ENCODE results near the gene PTPRT. TPM values are rescaled to one million over a fixed set of nuclear protein-coding genes. Genes with fewer than 3 reads are reported as not detected.

Gene PTPRT
- total RNA-seq, 1 donor from 2014 or later: 23.5 TPM

DNA sequence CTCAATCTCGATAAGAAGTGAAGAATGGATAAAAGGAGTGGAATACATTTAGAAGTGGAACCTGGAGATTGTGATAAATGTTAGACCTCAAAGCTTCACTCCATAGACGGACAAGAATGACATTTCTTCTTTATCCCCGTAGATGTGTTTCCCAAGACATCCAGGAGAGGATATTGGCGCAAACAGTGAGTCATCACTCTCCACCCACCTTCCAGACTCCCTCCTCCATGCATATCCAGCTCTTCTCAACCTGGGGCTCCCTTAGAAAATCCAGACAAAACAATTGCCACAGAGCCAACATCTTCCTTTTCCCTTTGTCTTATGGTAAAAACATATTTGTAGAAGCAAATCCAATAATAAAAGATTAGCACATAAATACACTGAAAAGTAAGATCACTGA is 586.1 kb downstream of the PTPRT start:
- no peak for DNase-seq (ENCODE audit: low spot score in 2 of 2)
- Histone ChIP-seq H3K27me3 (no peaks in the 10 kb centered on the region), H3K36me3 (no peaks in the 10 kb centered on the region), H3K4me1 (no peaks in the 10 kb centered on the region), H3K9me3 (no peaks in the 10 kb centered on the region), H3K27ac (no peak overlapping the region), H3K4me3 (no peak overlapping the region)
- TF ChIP-seq, protein P1, sequence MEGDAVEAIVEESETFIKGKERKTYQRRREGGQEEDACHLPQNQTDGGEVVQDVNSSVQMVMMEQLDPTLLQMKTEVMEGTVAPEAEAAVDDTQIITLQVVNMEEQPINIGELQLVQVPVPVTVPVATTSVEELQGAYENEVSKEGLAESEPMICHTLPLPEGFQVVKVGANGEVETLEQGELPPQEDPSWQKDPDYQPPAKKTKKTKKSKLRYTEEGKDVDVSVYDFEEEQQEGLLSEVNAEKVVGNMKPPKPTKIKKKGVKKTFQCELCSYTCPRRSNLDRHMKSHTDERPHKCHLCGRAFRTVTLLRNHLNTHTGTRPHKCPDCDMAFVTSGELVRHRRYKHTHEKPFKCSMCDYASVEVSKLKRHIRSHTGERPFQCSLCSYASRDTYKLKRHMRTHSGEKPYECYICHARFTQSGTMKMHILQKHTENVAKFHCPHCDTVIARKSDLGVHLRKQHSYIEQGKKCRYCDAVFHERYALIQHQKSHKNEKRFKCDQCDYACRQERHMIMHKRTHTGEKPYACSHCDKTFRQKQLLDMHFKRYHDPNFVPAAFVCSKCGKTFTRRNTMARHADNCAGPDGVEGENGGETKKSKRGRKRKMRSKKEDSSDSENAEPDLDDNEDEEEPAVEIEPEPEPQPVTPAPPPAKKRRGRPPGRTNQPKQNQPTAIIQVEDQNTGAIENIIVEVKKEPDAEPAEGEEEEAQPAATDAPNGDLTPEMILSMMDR (IDR thresholded peaks at IDR 0.05): no peak
- intact Hi-C loops (cut with DNase I): no loop called here

DNA sequence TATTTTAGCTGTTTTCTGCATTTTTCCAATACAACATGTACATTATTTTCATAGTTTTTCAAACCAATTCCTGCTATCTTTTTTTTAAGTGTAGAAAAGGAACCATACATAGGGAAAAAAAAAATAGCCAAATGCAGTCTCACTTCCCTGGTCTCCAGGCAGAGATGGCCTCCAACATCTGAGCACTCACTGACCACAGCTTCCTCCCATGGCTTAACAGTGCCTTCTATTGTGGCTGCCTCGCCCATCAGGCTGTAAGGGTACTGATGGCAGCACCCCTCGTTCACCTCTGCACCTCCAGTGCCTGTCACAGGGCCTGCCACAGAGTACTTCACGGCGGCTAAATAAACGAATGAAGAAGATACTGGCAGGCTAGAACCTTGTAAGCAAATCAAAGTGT is 591.1 kb downstream of the PTPRT start:
- no peak overlapping the region for H3K4me3 ChIP-seq
- H3K27ac ChIP-seq: no peak overlapping the region
- TF ChIP-seq, protein P1 (IDR thresholded peaks at IDR 0.05): no peak
- H3K4me1 ChIP-seq: no peaks in the 10 kb centered on the region
- no peak for DNase-seq (ENCODE audit: low spot score in 2 of 2)
- intact Hi-C loops (cut with DNase I): no loop called here
- H3K9me3 ChIP-seq: no peaks in the 10 kb centered on the region
- no peaks in the 10 kb centered on the region for H3K27me3 ChIP-seq
- no peaks in the 10 kb centered on the region for H3K36me3 ChIP-seq

DNA sequence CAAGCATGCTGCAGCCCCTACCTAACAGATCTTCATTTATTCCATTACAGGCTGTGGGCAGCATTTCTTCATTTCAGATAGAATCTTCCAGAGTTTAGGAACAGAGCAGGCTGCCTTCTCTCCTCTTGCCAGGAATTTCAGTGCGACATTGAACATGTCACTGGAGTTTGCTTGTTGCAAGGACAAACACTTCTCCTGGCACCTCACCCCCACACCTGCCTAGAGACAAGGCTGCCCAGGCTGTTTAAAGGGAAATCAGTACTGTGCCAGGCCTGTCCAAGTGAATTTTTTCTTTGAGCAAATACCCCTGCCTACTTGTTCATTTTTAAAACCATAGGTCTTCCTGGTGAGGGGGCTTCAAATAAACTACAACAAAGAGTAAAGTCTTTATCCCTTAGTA is 594.1 kb downstream of the PTPRT start:
- DNase-seq (ENCODE audit: low spot score in 2 of 2): no peak
- H3K4me1 ChIP-seq: no peaks in the 10 kb centered on the region
- no peaks in the 10 kb centered on the region for H3K27me3 ChIP-seq
- intact Hi-C loops (cut with DNase I): no loop called here
- H3K27ac ChIP-seq: no peak overlapping the region
- no peaks in the 10 kb centered on the region for H3K36me3 ChIP-seq
- no peaks in the 10 kb centered on the region for H3K9me3 ChIP-seq
- TF ChIP-seq, protein P1 (IDR thresholded peaks at IDR 0.05): no peak
- H3K4me3 ChIP-seq: no peak overlapping the region

DNA sequence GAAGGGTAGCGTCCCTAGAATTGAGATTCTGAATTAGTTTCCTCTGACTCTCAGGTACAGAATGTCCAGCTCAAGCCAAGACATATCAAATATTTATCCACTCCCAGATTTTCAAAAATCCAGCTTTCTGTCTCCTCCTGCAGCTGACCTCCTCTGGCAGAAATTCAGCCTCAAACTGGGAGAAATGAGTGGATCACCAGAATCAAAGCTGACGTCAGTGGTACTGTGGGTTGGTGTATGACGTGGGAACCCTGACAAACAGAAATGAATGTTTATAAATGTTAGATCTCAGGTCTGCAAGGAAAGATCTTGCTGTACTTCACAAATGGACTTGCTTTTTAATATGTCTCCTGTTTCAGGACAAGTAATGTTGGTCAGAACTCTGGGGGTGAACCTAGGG is 595.0 kb downstream of the PTPRT start:
- intact Hi-C loops (cut with DNase I): no loop called here
- Histone ChIP-seq H3K4me3 (no peak overlapping the region), H3K9me3 (no peaks in the 10 kb centered on the region), H3K27ac (no peak overlapping the region), H3K27me3 (no peaks in the 10 kb centered on the region), H3K4me1 (no peaks in the 10 kb centered on the region), H3K36me3 (no peaks in the 10 kb centered on the region)
- DNase-seq (ENCODE audit: low spot score in 2 of 2): no peak
- TF ChIP-seq, protein P1 (IDR thresholded peaks at IDR 0.05): no peak

DNA sequence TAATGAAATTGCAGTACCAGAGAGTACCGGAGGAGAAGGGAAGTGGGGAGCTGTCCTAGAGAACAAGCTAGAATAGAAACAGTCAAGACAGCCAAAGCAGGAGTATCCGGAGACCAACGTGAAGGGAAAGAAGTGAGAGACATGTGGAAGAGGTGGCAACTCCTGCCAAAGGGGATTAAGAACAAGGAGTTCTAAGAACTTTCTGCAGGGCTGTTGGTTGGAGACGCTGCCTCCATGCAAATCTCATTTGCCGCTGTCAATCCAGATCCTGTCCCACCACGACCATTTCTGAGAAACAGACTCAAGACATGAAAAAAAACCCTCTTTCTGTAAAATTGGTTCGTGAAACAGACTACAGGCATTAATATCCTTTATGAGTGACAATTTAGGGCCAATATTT is 595.7 kb downstream of the PTPRT start:
- H3K27me3 ChIP-seq: no peaks in the 10 kb centered on the region
- no peak overlapping the region for H3K4me3 ChIP-seq
- no peak for DNase-seq (ENCODE audit: low spot score in 2 of 2)
- no peaks in the 10 kb centered on the region for H3K9me3 ChIP-seq
- H3K36me3 ChIP-seq: no peaks in the 10 kb centered on the region
- intact Hi-C loops (cut with DNase I): no loop called here
- no peak overlapping the region for H3K27ac ChIP-seq
- no peaks in the 10 kb centered on the region for H3K4me1 ChIP-seq
- TF ChIP-seq, protein P1 (IDR thresholded peaks at IDR 0.05): no peak

DNA sequence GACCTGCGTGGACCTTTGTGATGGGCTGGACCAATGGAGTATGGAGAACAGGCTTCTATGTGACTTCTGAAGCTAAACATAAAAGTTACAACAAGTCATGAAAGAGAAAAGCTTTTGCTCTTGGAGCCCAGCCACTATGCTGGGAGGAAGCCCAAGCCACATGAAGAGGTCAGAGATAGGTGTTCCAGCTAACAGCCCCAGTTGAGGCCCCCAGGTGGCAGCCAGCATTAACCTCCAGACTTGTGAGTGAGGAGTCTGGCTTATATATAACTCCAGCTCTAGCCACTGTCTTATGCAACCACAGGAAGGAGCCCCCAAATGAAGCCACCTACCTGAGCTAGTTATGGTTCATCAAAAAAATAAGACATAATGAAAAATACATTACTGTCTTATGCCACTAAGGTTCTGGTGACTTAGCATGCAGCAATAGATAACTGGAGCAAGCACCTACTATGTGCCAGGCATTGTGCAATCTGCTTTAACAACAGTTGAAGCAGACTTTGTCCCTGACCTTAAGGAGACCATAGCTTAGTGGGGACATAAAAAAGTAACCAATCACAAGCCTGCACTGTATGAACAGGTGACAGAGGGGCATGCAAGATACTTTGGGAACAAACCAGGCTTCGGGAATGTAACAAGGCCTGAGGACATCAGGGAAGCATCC is 599.6 kb downstream of the PTPRT start:
- Histone ChIP-seq H3K4me3 (no peak overlapping the region), H3K4me1 (no peaks in the 10 kb centered on the region), H3K9me3 (no peaks in the 10 kb centered on the region), H3K36me3 (no peaks in the 10 kb centered on the region), H3K27me3 (no peaks in the 10 kb centered on the region), H3K27ac (no peak overlapping the region)
- TF ChIP-seq, protein P1 (IDR thresholded peaks at IDR 0.05): no peak
- DNase-seq (ENCODE audit: low spot score in 2 of 2): no peak
- intact Hi-C loops (cut with DNase I): no loop called here
